OCI-LY3 (cell line): ENCODE results near the gene CNTN1.

ENCODE experiments used
- CTCF ChIP-seq: fragments of 200-600, 300-600 bp; sonication (generic); IDR thresholded peaks from 2 replicates; pipeline ENCODE4 v1.5.1; 2014; ENCODE audit warnings: antibody characterized with exemption, low read length, low read depth
- EZH2phosphoT487 ChIP-seq: fragments of 200-600 bp; shearing (Covaris generic); IDR thresholded peaks from 2 replicates; pipeline ENCODE4 v1.6.1; 2018; ENCODE audit warnings: antibody characterized with exemption, mixed run types, low read depth

- TF ChIP-seq CTCF = no peak
- no peak for TF ChIP-seq EZH2phosphoT487
Measured at GRCh38 chr12:40643506-40643905, 48.7 kb upstream of the CNTN1 start.
